Measurements from ENCODE around the gene KLHL29. TPM values are rescaled to one million over a fixed set of nuclear protein-coding genes. Genes with fewer than 3 reads are reported as not detected.

Gene KLHL29
- total and polyA plus RNA-seq, 2 experiments from 2014 or later = 1.5 to 6.5 TPM

GRCh38 chr2:23505218-23505983 lies 120.4 kb downstream of the KLHL29 start:
- Histone ChIP-seq H4K20me1 (replicated peaks; ENCODE audit: insufficient read depth) (no peaks in the 10 kb centered on the region), H3K9me2 (ENCODE audit: insufficient read depth) (peaks cover 6% of the 10 kb centered on the region; the same call in 1 of the 2 replicates), H3K27ac (ENCODE audit: low read depth) (no peak overlapping the region), H3F3A (replicated peaks; ENCODE audit: low read depth) (no peaks in the 10 kb centered on the region), H3K36me3 (ENCODE audit: insufficient read depth) (no peaks in the 10 kb centered on the region), H2AFZ (no peak overlapping the region), H3K79me2 (replicated peaks; ENCODE audit: insufficient read depth) (no peaks in the 10 kb centered on the region), H3K4me1 (ENCODE audit: insufficient read depth) (peaks cover 3% of the 10 kb centered on the region; the same call in 1 of the 2 replicates), H3K4me2 (no peak overlapping the region), H3K4me3 (no peak overlapping the region), H3K27me3 (ENCODE audit: insufficient read depth) (no peaks in the 10 kb centered on the region)
- no peak for TF ChIP-seq ETS1 (IDR thresholded peaks at IDR 0.05)
- TF ChIP-seq CTCF (conservative IDR thresholded peaks at IDR 0.05; ENCODE audit: low read depth in 2 of 2) = peak; percentile 19 to 21; a peak in 2 of 4 replicates
- peak; percentile 51 for ATAC-seq
- H3K4me1 Mint-ChIP-seq = peaks cover 19% of the 10 kb centered on the region
- H3K9me3 Mint-ChIP-seq = no peaks in the 10 kb centered on the region
- H3K36me3 Mint-ChIP-seq (ENCODE audit: low read depth) = no peaks in the 10 kb centered on the region
- no peak overlapping the region for H3K4me3 Mint-ChIP-seq
- peaks cover 5% of the 10 kb centered on the region for H3K27me3 Mint-ChIP-seq (ENCODE audit: insufficient read depth, low read depth, poor library complexity)
- no peak overlapping the region for H3K27ac Mint-ChIP-seq
- DNase-seq (ENCODE audit: low spot score) = no peak

GRCh38 chr2:23505984-23506380 lies 121.0 kb downstream of the KLHL29 start:
- Histone ChIP-seq H3K4me3 (no peak overlapping the region), H3K4me1 (ENCODE audit: insufficient read depth) (peaks cover 3% of the 10 kb centered on the region; the same call in 1 of the 2 replicates), H4K20me1 (replicated peaks; ENCODE audit: insufficient read depth) (no peaks in the 10 kb centered on the region), H3K27me3 (ENCODE audit: insufficient read depth) (no peaks in the 10 kb centered on the region), H3K4me2 (no peak overlapping the region), H2AFZ (no peak overlapping the region), H3K36me3 (ENCODE audit: insufficient read depth) (no peaks in the 10 kb centered on the region), H3F3A (replicated peaks; ENCODE audit: low read depth) (no peaks in the 10 kb centered on the region), H3K9me2 (ENCODE audit: insufficient read depth) (peaks cover 6% of the 10 kb centered on the region; the same call in 1 of the 2 replicates), H3K27ac (ENCODE audit: low read depth) (no peak overlapping the region), H3K79me2 (replicated peaks; ENCODE audit: insufficient read depth) (no peaks in the 10 kb centered on the region)
- Mint-ChIP-seq H3K4me1 (peaks cover 19% of the 10 kb centered on the region), H3K36me3 (ENCODE audit: low read depth) (no peaks in the 10 kb centered on the region), H3K4me3 (no peak overlapping the region), H3K9me3 (no peaks in the 10 kb centered on the region), H3K27ac (no peak overlapping the region), H3K27me3 (ENCODE audit: insufficient read depth, low read depth, poor library complexity) (peaks cover 5% of the 10 kb centered on the region)
- DNase-seq (ENCODE audit: low spot score) (no peak), ATAC-seq (no peak)
- TF ChIP-seq ZNF331 (CRISPR knock-in tag; IDR thresholded peaks at IDR 0.05; ENCODE audit: low read depth) (no peak), EZH2 (IDR thresholded peaks at IDR 0.05; ENCODE audit: low read depth, unreplicated experiment) (no peak), CTCF (conservative IDR thresholded peaks at IDR 0.05; ENCODE audit: low read depth in 2 of 2) (no peak), NANOG (IDR thresholded peaks at IDR 0.05; ENCODE audit: borderline replicate concordance) (no peak), CREB1 (CRISPR knock-in tag; IDR thresholded peaks at IDR 0.05; ENCODE audit: low read depth) (no peak), STAT1 (IDR thresholded peaks at IDR 0.05; ENCODE audit: unreplicated experiment) (no peak), EZH2phosphoT487 (IDR thresholded peaks at IDR 0.05; ENCODE audit: unreplicated experiment) (no peak), ETS1 (IDR thresholded peaks at IDR 0.05) (no peak), POLR2AphosphoS5 (IDR thresholded peaks at IDR 0.05; ENCODE audit: low read depth) (no peak)
- TF ChIP-seq, protein P1, sequence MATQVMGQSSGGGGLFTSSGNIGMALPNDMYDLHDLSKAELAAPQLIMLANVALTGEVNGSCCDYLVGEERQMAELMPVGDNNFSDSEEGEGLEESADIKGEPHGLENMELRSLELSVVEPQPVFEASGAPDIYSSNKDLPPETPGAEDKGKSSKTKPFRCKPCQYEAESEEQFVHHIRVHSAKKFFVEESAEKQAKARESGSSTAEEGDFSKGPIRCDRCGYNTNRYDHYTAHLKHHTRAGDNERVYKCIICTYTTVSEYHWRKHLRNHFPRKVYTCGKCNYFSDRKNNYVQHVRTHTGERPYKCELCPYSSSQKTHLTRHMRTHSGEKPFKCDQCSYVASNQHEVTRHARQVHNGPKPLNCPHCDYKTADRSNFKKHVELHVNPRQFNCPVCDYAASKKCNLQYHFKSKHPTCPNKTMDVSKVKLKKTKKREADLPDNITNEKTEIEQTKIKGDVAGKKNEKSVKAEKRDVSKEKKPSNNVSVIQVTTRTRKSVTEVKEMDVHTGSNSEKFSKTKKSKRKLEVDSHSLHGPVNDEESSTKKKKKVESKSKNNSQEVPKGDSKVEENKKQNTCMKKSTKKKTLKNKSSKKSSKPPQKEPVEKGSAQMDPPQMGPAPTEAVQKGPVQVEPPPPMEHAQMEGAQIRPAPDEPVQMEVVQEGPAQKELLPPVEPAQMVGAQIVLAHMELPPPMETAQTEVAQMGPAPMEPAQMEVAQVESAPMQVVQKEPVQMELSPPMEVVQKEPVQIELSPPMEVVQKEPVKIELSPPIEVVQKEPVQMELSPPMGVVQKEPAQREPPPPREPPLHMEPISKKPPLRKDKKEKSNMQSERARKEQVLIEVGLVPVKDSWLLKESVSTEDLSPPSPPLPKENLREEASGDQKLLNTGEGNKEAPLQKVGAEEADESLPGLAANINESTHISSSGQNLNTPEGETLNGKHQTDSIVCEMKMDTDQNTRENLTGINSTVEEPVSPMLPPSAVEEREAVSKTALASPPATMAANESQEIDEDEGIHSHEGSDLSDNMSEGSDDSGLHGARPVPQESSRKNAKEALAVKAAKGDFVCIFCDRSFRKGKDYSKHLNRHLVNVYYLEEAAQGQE (IDR thresholded peaks at IDR 0.05; ENCODE audit: unreplicated experiment) = no peak
